Activated CD4-positive, alpha-beta memory T cell treated with anti-CD3 and anti-CD28 coated beads for 36 hours (primary cell): ENCODE results near the gene MTIF2. TPM values are rescaled to one million over a fixed set of nuclear protein-coding genes. Genes with fewer than 3 reads are reported as not detected.

ENCODE experiments used
- total RNA-seq, 2 experiments: library from RNA; stranded (reverse); gene quantifications; one replicate each; pipeline ENCODE4 v1.2.3, GENCODE V29; 2021

MTIF2 gene
- total RNA-seq, 2 experiments from 2014 or later, result 42.7 to 43.2 TPM

Other genes starting within 250 kb of the MTIF2 start
- 10 to 100 TPM; 96.7 to 97.5 TPM for gene RTN4, start 218.8 kb downstream of the MTIF2 start, total RNA-seq
- gene CLHC1, start 36.9 kb downstream of the MTIF2 start, total RNA-seq, result 1 to 10 TPM; 5.5 to 7.5 TPM
- 1,000 to 10,000 TPM; 1,372 to 1,402 TPM for gene RPS27A, start 36.5 kb downstream of the MTIF2 start, total RNA-seq
- gene CCDC88A, start 150.6 kb upstream of the MTIF2 start, total RNA-seq, result 10 to 100 TPM; 13.2 to 14.1 TPM